Duodenal mucosa (tissue), 2 donors: ENCODE results near the gene IRF1.
A peak's percentile ranks its signal among the peaks of the same experiment; 100 is the strongest.

Experiments used
- H3K27ac ChIP-seq: one replicate; pipeline ENCODE4 v1.7.0; 2013; ENCODE audit warnings: low read depth, low read length
- H3K27me3 ChIP-seq, 2 donors: one replicate each; pipeline ENCODE4 v1.7.0; 2013; ENCODE audit warnings: low read length in 2 of 2, control low read depth in 1 of 2; ENCODE audit not compliant: insufficient read depth in 2 of 2, control insufficient read depth in 1 of 2
- H3K36me3 ChIP-seq, 2 donors: one replicate each; pipeline ENCODE4 v1.7.0; 2013; ENCODE audit warnings: low read length in 2 of 2, control low read depth in 1 of 2; ENCODE audit not compliant: insufficient read depth in 2 of 2, control insufficient read depth in 1 of 2
- H3K4me1 ChIP-seq, 2 donors: one replicate each; pipeline ENCODE4 v1.7.0; 2013; ENCODE audit warnings: low read length in 2 of 2, control low read depth in 1 of 2; ENCODE audit not compliant: insufficient read depth in 2 of 2, control insufficient read depth in 1 of 2
- H3K4me3 ChIP-seq, 2 donors: one replicate each; pipeline ENCODE4 v1.7.0; 2013; ENCODE audit warnings: low read length in 2 of 2, low read depth in 1 of 2
- H3K9ac ChIP-seq, 2 donors: one replicate each; pipeline ENCODE4 v1.7.0; 2013; ENCODE audit warnings: low read length in 2 of 2, low read depth in 1 of 2
- H3K9me3 ChIP-seq, 2 donors: one replicate each; pipeline ENCODE4 v1.7.0; 2013; ENCODE audit warnings: low read length in 2 of 2, control low read depth in 1 of 2; ENCODE audit not compliant: control insufficient read depth in 1 of 2

Gene IRF1

GRCh38 chr5:132493821-132494220 is 3.2 kb upstream of the IRF1 start:
- Histone ChIP-seq H3K9ac (no peak overlapping the region), H3K4me3 (no peak overlapping the region), H3K9me3 (no peaks in the 10 kb centered on the region), H3K36me3 (peaks cover 4 to 8% of the 10 kb centered on the region in 2 donors), H3K27ac (no peak overlapping the region), H3K27me3 (no peaks in the 10 kb centered on the region), H3K4me1 (peaks cover 47 to 60% of the 10 kb centered on the region in 2 donors)

GRCh38 chr5:132493241-132493640 is 2.7 kb upstream of the IRF1 start:
- Histone ChIP-seq H3K27ac (no peak overlapping the region), H3K27me3 (no peaks in the 10 kb centered on the region), H3K9me3 (no peaks in the 10 kb centered on the region), H3K4me3 (no peak overlapping the region), H3K9ac (no peak overlapping the region), H3K4me1 (peaks cover 52 to 60% of the 10 kb centered on the region in 2 donors), H3K36me3 (peaks cover 9 to 14% of the 10 kb centered on the region in 2 donors)

- Histone ChIP-seq H3K9me3 (no peaks in the 10 kb centered on the region), H3K36me3 (peaks cover 16 to 20% of the 10 kb centered on the region in 2 donors), H3K4me3 (peak overlapping the region in 1 of 2 donors; percentile 73), H3K27me3 (no peaks in the 10 kb centered on the region), H3K27ac (no peak overlapping the region), H3K4me1 (peaks cover 52 to 60% of the 10 kb centered on the region in 2 donors), H3K9ac (no peak overlapping the region)
These were observed 2.0 kb upstream of the IRF1 start for GRCh38 chr5:132492386-132493125.

GRCh38 chr5:132491368-132492364 is 1.1 kb upstream of the IRF1 start:
- H3K9ac ChIP-seq, result peak overlapping the region; percentile 88 to 94
- peaks cover 25 to 29% of the 10 kb centered on the region in 2 donors for H3K36me3 ChIP-seq
- H3K9me3 ChIP-seq, result no peaks in the 10 kb centered on the region
- H3K27ac ChIP-seq, result peak overlapping the region; percentile 96
- H3K4me3 ChIP-seq, result peak overlapping the region; percentile 73 to 75
- peaks cover 55 to 63% of the 10 kb centered on the region in 2 donors for H3K4me1 ChIP-seq
- no peaks in the 10 kb centered on the region for H3K27me3 ChIP-seq

- Histone ChIP-seq H3K4me1 (peaks cover 63 to 70% of the 10 kb centered on the region in 2 donors), H3K27ac (peak overlapping the region; percentile 92)
These were observed 596 bp downstream of the IRF1 start for GRCh38 chr5:132489871-132490483.

GRCh38 chr5:132489051-132489770 is 1.4 kb downstream of the IRF1 start:
- Histone ChIP-seq H3K4me3 (peak overlapping the region; percentile 91 to 96), H3K27ac (peak overlapping the region; percentile 92), H3K36me3 (peaks cover 49 to 50% of the 10 kb centered on the region in 2 donors), H3K9ac (peak overlapping the region; percentile 94 to 95), H3K4me1 (peaks cover 61 to 69% of the 10 kb centered on the region in 2 donors), H3K27me3 (no peaks in the 10 kb centered on the region), H3K9me3 (no peaks in the 10 kb centered on the region)

More at GRCh38 chr5:132489871-132490483, 596 bp downstream of the IRF1 start:
- Histone ChIP-seq H3K9me3 (no peaks in the 10 kb centered on the region), H3K27me3 (no peaks in the 10 kb centered on the region), H3K9ac (peak overlapping the region; percentile 94 to 95), H3K36me3 (peaks cover 42 to 45% of the 10 kb centered on the region in 2 donors), H3K4me3 (peak overlapping the region; percentile 91 to 96)

- peaks cover 64 to 69% of the 10 kb centered on the region in 2 donors for H3K4me1 ChIP-seq
- no peaks in the 10 kb centered on the region for H3K27me3 ChIP-seq
- H3K9ac ChIP-seq, result peak overlapping the region; percentile 94 to 95
These were observed 2.0 kb downstream of the IRF1 start for GRCh38 chr5:132488590-132488989.

GRCh38 chr5:132487841-132488555 is 2.6 kb downstream of the IRF1 start:
- Histone ChIP-seq H3K27me3 (no peaks in the 10 kb centered on the region), H3K4me1 (peaks cover 64 to 70% of the 10 kb centered on the region in 2 donors), H3K9ac (peak overlapping the region; percentile 94 to 95), H3K36me3 (peaks cover 61 to 62% of the 10 kb centered on the region in 2 donors), H3K9me3 (no peaks in the 10 kb centered on the region), H3K27ac (peak overlapping the region; percentile 7), H3K4me3 (peak overlapping the region; percentile 91 to 96)

More at GRCh38 chr5:132488590-132488989, 2.0 kb downstream of the IRF1 start:
- Histone ChIP-seq H3K27ac (no peak overlapping the region), H3K4me3 (peak overlapping the region; percentile 91 to 96), H3K9me3 (no peaks in the 10 kb centered on the region), H3K36me3 (peaks cover 55 to 56% of the 10 kb centered on the region in 2 donors)

GRCh38 chr5:132487095-132487428 is 3.5 kb downstream of the IRF1 start:
- Histone ChIP-seq H3K9me3 (no peaks in the 10 kb centered on the region), H3K36me3 (peaks cover 64 to 65% of the 10 kb centered on the region in 2 donors), H3K27ac (no peak overlapping the region), H3K4me1 (peaks cover 61 to 62% of the 10 kb centered on the region in 2 donors), H3K27me3 (no peaks in the 10 kb centered on the region), H3K9ac (peak overlapping the region; percentile 94 to 95), H3K4me3 (peak overlapping the region; percentile 91 to 96)
